ENCODE data around the gene SYF2. TPM values are rescaled to one million over a fixed set of nuclear protein-coding genes. Genes with fewer than 3 reads are reported as not detected.

The SYF2 gene
- total and polyA plus RNA-seq, 2 experiments from 2014 or later: 24.6 to 82.6 TPM

GRCh38 chr1:25178917-25179561, 53.3 kb downstream of the SYF2 start (continued):
- TF ChIP-seq ZNF462 (CRISPR knock-in tag; IDR thresholded peaks at IDR 0.05): no peak
- TF ChIP-seq ZNF331 (CRISPR knock-in tag; IDR thresholded peaks at IDR 0.05; ENCODE audit: low read depth): no peak
- TF ChIP-seq, protein P1, sequence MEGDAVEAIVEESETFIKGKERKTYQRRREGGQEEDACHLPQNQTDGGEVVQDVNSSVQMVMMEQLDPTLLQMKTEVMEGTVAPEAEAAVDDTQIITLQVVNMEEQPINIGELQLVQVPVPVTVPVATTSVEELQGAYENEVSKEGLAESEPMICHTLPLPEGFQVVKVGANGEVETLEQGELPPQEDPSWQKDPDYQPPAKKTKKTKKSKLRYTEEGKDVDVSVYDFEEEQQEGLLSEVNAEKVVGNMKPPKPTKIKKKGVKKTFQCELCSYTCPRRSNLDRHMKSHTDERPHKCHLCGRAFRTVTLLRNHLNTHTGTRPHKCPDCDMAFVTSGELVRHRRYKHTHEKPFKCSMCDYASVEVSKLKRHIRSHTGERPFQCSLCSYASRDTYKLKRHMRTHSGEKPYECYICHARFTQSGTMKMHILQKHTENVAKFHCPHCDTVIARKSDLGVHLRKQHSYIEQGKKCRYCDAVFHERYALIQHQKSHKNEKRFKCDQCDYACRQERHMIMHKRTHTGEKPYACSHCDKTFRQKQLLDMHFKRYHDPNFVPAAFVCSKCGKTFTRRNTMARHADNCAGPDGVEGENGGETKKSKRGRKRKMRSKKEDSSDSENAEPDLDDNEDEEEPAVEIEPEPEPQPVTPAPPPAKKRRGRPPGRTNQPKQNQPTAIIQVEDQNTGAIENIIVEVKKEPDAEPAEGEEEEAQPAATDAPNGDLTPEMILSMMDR (conservative IDR thresholded peaks at IDR 0.05; ENCODE audit: low read depth in 2 of 2): no peak

GRCh38 chr1:25174730-25175612, 57.3 kb downstream of the SYF2 start:
- H3K4me3 Mint-ChIP-seq: no peak overlapping the region
- no peaks in the 10 kb centered on the region for H3K4me1 Mint-ChIP-seq
- H3K27ac Mint-ChIP-seq: no peak overlapping the region
- peaks cover 3% of the 10 kb centered on the region; the same call in 1 of the 3 replicates for H3K36me3 Mint-ChIP-seq (ENCODE audit: low read depth)
- H3K4me3 ChIP-seq: no peak overlapping the region
- peaks cover 21% of the 10 kb centered on the region for H3K9me3 Mint-ChIP-seq
- 0 out of 2 replicates have a peak overlapping the region, but pooled peaks have one; percentile 28 for H2AFZ ChIP-seq
- H3F3A ChIP-seq (replicated peaks; ENCODE audit: low read depth): no peaks in the 10 kb centered on the region
- no peaks in the 10 kb centered on the region for H3K79me2 ChIP-seq (replicated peaks; ENCODE audit: insufficient read depth)
- no peak overlapping the region for H3K27ac ChIP-seq (ENCODE audit: low read depth)
- no peak for DNase-seq (ENCODE audit: low spot score)
- H3K4me2 ChIP-seq: no peak overlapping the region
- H3K4me1 ChIP-seq (ENCODE audit: insufficient read depth): no peaks in the 10 kb centered on the region
- no peaks in the 10 kb centered on the region for H4K20me1 ChIP-seq (replicated peaks; ENCODE audit: insufficient read depth)
- H3K36me3 ChIP-seq (ENCODE audit: insufficient read depth): no peaks in the 10 kb centered on the region
- peaks cover 4% of the 10 kb centered on the region for H3K27me3 Mint-ChIP-seq (ENCODE audit: insufficient read depth, low read depth, poor library complexity)
- no peaks in the 10 kb centered on the region for H3K27me3 ChIP-seq (ENCODE audit: insufficient read depth)
- no peaks in the 10 kb centered on the region for H3K9me2 ChIP-seq (ENCODE audit: insufficient read depth)
- no peak for ATAC-seq
- TF ChIP-seq, protein P1 (conservative IDR thresholded peaks at IDR 0.05; ENCODE audit: low read depth in 2 of 2): no peak
- no peak for TF ChIP-seq JUNB (IDR thresholded peaks at IDR 0.05; ENCODE audit: unreplicated experiment)
